K562 (cell line): Measurements from ENCODE around the gene SDR42E2. TPM values are rescaled to one million over a fixed set of nuclear protein-coding genes. Genes with fewer than 3 reads are reported as not detected.

ENCODE experiments used
- BACH1 ChIP-seq: fragments of 200-800 bp; sonication (Bioruptor generic); IDR thresholded peaks from 2 replicates; pipeline ENCODE4 v1.6.1; 2016; ENCODE audit warnings: missing genetic modification characterization, missing compliant biosample characterization
- BCL6 ChIP-seq: fragments of 250-450 bp; sonication (Bioruptor Pico); IDR thresholded peaks from 2 replicates; pipeline ENCODE4 v1.4.0; 2020
- CCNT2 ChIP-seq: IDR thresholded peaks from 2 replicates; pipeline ENCODE4 v1.6.1; 2011; ENCODE audit warnings: borderline replicate concordance, low read depth, mild to moderate bottlenecking, moderate library complexity, mixed read lengths, low read length; ENCODE audit not compliant: insufficient read length; ENCODE audit errors: extremely low read depth
- MYC ChIP-seq, 2 experiments: fragments of 250-450 bp in 1 of 2; sonication (Bioruptor Pico) in 1 of 2; IDR thresholded peaks; 2 replicates each; pipeline versions ENCODE4 v1.5.1 to v1.6.1; 2012 to 2021; ENCODE audit warnings: low read depth in 2 of 2, borderline replicate concordance in 1 of 2, improper control_type of control experiment in 1 of 2, low read length in 1 of 2, mild to moderate bottlenecking in 1 of 2, moderate library complexity in 1 of 2
- RFX1 ChIP-seq: fragments of 450-650 bp; IDR thresholded peaks from 2 replicates; pipeline ENCODE4 v1.6.1; 2016; ENCODE audit warnings: mild to moderate bottlenecking, moderate library complexity
- SMARCE1 ChIP-seq: fragments of 450-650 bp; IDR thresholded peaks from 2 replicates; pipeline ENCODE4 v1.7.1; 2016; ENCODE audit warnings: mild to moderate bottlenecking
- SNIP1 ChIP-seq: fragments of 450-650 bp; IDR thresholded peaks from 2 replicates; pipeline ENCODE4 v1.7.1; 2017; ENCODE audit warnings: low read depth, mild to moderate bottlenecking
- ZNF232 ChIP-seq: sonication (generic); formaldehyde crosslinking; IDR thresholded peaks from 2 replicates; pipeline ENCODE4 v1.8.0; 2022; ENCODE audit warnings: mild to moderate bottlenecking, missing genetic modification reagents
- ZNF311 ChIP-seq: fragments of 250-450 bp; sonication (Bioruptor Pico); IDR thresholded peaks from 2 replicates; pipeline ENCODE4 v1.4.0; 2020; ENCODE audit warnings: mild to moderate bottlenecking, moderate library complexity
- ZNF79 ChIP-seq: fragments of 250-450 bp; sonication (Bioruptor Pico); IDR thresholded peaks from 2 replicates; pipeline ENCODE4 v1.4.0; 2020; ENCODE audit warnings: low read depth, mild to moderate bottlenecking, moderate library complexity
- polyA plus RNA-seq, 8 experiments: library from polyadenylated mRNA; depleted of rRNA in 4 of 8; stranded (reverse) in 5 of 8; unstranded in 3 of 8; fragments of >200 nt; fragmentation: Nextera tagmentation in 2 of 8; fragmentation: Illumina TruSeq in 1 of 8; extraction: Ambion mirVana in 2 of 8; extraction: Trizol in 1 of 8; gene quantifications; 2 replicates each; pipeline versions ENCODE4 v1.2.1 to v1.2.3, GENCODE V29; 2011 to 2014; ENCODE audit warnings: inconsistent platforms in 1 of 8, missing spikeins in 1 of 8
- total RNA-seq, 7 experiments: library from RNA; depleted of rRNA in 6 of 7; stranded (reverse); fragments of >200 nt in 6 of 7; fragmentation: Illumina TruSeq in 2 of 7; extraction: Trizol in 2 of 7; gene quantifications; 2 replicates each; pipeline versions ENCODE4 v1.2.1 to v1.2.3, GENCODE V29; 2011 to 2021; ENCODE audit warnings: low replicate concordance in 1 of 7
- TF ChIP-seq, protein P1 (sequence below): fragments of 450-650 bp; IDR thresholded peaks from 2 replicates; pipeline ENCODE4 v1.6.1; 2016; ENCODE audit warnings: mild to moderate bottlenecking, moderate library complexity
- TF ChIP-seq, protein P2 (sequence below): sonication (generic); formaldehyde crosslinking; IDR thresholded peaks from 2 replicates; pipeline ENCODE4 v1.8.1; 2022; ENCODE audit warnings: missing genetic modification reagents
- TF ChIP-seq, protein P3 (sequence below), 2 experiments: fragments of 450-650 bp; conservative IDR thresholded peaks; 2 replicates each; pipeline ENCODE4 v1.6.1; 2017; ENCODE audit warnings: mild to moderate bottlenecking in 2 of 2, moderate library complexity in 2 of 2

Gene SDR42E2
- total and polyA plus RNA-seq, 9 of the 15 experiments (the other 6 are each of a cell fraction or from before 2014, with no cell fraction given): 0.03 to 0.07 (median 0.04) TPM; not detected in 4

DNA sequence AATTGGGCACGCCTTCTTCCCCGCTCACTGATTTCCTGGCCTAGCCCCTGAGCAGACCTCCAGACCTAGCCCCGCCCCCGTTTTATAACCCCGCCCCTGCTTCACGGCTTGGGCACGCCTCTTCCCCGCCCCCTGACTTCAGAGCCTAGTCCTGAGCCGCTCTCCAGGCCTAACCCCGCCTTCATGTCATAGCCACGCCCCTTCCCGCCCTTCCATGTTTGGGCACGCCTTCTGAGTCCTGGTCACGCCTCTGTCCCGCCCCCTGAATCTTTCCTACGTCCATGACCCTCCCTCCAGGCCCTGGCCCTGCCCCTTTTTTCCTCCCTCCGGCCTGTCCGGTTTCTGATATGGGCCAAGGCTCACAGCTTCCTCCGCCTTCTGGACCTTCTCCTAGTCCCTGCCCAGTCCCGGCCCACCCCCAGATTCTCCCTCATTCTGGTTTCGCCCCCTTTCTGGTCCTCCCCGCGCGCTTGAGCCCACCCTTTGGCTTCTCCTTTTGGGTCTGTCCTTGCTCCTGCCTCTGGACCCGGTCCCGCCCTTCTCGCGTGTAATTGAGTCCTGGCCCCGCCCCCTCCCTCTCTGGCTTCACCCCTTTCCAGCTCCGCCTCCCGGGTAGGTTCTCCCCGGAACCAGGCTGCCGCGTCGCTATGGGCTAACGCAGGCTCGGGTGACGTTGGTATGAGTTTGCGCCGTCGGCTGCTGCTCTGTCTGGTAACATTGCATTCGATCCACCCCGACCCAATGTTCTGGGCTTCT, 28.6 kb downstream of the SDR42E2 start (continued):
- TF ChIP-seq, protein P1, sequence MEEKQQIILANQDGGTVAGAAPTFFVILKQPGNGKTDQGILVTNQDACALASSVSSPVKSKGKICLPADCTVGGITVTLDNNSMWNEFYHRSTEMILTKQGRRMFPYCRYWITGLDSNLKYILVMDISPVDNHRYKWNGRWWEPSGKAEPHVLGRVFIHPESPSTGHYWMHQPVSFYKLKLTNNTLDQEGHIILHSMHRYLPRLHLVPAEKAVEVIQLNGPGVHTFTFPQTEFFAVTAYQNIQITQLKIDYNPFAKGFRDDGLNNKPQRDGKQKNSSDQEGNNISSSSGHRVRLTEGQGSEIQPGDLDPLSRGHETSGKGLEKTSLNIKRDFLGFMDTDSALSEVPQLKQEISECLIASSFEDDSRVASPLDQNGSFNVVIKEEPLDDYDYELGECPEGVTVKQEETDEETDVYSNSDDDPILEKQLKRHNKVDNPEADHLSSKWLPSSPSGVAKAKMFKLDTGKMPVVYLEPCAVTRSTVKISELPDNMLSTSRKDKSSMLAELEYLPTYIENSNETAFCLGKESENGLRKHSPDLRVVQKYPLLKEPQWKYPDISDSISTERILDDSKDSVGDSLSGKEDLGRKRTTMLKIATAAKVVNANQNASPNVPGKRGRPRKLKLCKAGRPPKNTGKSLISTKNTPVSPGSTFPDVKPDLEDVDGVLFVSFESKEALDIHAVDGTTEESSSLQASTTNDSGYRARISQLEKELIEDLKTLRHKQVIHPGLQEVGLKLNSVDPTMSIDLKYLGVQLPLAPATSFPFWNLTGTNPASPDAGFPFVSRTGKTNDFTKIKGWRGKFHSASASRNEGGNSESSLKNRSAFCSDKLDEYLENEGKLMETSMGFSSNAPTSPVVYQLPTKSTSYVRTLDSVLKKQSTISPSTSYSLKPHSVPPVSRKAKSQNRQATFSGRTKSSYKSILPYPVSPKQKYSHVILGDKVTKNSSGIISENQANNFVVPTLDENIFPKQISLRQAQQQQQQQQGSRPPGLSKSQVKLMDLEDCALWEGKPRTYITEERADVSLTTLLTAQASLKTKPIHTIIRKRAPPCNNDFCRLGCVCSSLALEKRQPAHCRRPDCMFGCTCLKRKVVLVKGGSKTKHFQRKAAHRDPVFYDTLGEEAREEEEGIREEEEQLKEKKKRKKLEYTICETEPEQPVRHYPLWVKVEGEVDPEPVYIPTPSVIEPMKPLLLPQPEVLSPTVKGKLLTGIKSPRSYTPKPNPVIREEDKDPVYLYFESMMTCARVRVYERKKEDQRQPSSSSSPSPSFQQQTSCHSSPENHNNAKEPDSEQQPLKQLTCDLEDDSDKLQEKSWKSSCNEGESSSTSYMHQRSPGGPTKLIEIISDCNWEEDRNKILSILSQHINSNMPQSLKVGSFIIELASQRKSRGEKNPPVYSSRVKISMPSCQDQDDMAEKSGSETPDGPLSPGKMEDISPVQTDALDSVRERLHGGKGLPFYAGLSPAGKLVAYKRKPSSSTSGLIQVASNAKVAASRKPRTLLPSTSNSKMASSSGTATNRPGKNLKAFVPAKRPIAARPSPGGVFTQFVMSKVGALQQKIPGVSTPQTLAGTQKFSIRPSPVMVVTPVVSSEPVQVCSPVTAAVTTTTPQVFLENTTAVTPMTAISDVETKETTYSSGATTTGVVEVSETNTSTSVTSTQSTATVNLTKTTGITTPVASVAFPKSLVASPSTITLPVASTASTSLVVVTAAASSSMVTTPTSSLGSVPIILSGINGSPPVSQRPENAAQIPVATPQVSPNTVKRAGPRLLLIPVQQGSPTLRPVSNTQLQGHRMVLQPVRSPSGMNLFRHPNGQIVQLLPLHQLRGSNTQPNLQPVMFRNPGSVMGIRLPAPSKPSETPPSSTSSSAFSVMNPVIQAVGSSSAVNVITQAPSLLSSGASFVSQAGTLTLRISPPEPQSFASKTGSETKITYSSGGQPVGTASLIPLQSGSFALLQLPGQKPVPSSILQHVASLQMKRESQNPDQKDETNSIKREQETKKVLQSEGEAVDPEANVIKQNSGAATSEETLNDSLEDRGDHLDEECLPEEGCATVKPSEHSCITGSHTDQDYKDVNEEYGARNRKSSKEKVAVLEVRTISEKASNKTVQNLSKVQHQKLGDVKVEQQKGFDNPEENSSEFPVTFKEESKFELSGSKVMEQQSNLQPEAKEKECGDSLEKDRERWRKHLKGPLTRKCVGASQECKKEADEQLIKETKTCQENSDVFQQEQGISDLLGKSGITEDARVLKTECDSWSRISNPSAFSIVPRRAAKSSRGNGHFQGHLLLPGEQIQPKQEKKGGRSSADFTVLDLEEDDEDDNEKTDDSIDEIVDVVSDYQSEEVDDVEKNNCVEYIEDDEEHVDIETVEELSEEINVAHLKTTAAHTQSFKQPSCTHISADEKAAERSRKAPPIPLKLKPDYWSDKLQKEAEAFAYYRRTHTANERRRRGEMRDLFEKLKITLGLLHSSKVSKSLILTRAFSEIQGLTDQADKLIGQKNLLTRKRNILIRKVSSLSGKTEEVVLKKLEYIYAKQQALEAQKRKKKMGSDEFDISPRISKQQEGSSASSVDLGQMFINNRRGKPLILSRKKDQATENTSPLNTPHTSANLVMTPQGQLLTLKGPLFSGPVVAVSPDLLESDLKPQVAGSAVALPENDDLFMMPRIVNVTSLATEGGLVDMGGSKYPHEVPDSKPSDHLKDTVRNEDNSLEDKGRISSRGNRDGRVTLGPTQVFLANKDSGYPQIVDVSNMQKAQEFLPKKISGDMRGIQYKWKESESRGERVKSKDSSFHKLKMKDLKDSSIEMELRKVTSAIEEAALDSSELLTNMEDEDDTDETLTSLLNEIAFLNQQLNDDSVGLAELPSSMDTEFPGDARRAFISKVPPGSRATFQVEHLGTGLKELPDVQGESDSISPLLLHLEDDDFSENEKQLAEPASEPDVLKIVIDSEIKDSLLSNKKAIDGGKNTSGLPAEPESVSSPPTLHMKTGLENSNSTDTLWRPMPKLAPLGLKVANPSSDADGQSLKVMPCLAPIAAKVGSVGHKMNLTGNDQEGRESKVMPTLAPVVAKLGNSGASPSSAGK: no peak
- TF ChIP-seq ZNF311 (CRISPR knock-in tag): no peak
- no peak for TF ChIP-seq BACH1 (tag)
- no peak for TF ChIP-seq BCL6 (CRISPR knock-in tag)
- no peak for TF ChIP-seq ZNF79
- TF ChIP-seq, protein P2, sequence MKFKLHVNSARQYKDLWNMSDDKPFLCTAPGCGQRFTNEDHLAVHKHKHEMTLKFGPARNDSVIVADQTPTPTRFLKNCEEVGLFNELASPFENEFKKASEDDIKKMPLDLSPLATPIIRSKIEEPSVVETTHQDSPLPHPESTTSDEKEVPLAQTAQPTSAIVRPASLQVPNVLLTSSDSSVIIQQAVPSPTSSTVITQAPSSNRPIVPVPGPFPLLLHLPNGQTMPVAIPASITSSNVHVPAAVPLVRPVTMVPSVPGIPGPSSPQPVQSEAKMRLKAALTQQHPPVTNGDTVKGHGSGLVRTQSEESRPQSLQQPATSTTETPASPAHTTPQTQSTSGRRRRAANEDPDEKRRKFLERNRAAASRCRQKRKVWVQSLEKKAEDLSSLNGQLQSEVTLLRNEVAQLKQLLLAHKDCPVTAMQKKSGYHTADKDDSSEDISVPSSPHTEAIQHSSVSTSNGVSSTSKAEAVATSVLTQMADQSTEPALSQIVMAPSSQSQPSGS: no peak
- TF ChIP-seq, protein P3, sequence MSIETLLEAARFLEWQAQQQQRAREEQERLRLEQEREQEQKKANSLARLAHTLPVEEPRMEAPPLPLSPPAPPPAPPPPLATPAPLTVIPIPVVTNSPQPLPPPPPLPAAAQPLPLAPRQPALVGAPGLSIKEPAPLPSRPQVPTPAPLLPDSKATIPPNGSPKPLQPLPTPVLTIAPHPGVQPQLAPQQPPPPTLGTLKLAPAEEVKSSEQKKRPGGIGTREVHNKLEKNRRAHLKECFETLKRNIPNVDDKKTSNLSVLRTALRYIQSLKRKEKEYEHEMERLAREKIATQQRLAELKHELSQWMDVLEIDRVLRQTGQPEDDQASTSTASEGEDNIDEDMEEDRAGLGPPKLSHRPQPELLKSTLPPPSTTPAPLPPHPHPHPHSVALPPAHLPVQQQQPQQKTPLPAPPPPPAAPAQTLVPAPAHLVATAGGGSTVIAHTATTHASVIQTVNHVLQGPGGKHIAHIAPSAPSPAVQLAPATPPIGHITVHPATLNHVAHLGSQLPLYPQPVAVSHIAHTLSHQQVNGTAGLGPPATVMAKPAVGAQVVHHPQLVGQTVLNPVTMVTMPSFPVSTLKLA (conservative IDR thresholded peaks at IDR 0.05): peak; percentile 48 to 70
- TF ChIP-seq CCNT2: peak; percentile 41
- TF ChIP-seq ZNF232: no peak
- no peak; the same call in 1 of the 2 replicates for TF ChIP-seq MYC (IDR thresholded peaks at IDR 0.05; ENCODE audit: low read depth, low read length)
- TF ChIP-seq MYC (CRISPR knock-in tag; IDR thresholded peaks at IDR 0.05; ENCODE audit: borderline replicate concordance, low read depth): no peak
- TF ChIP-seq SNIP1: no peak
- no peak; the same call in 1 of the 2 replicates for TF ChIP-seq RFX1
- TF ChIP-seq SMARCE1: no peak; the same call in 1 of the 2 replicates
